Stimulated activated CD8-positive, alpha-beta memory T cell treated with anti-CD3 and anti-CD28 coated beads, Interleukin-15, amount 100 ng/mL, for 48 hours (primary cell): ENCODE measurements around the gene TBC1D2.
"Not testable (repeated sequence)": the region's sequence is repeated elsewhere in the genome, so short reads cannot be mapped to it uniquely, and the experiment has no call there.

Experiments
- DNase-seq, 2 donors: peaks; one replicate each; pipeline ENCODE4 v3.0.0-alpha.2; 2020; ENCODE audit warnings: low read depth in 2 of 2

The TBC1D2 gene

GRCh38 chr9:98272083-98272482 lies 16.6 kb upstream of the TBC1D2 start:
- no peak for DNase-seq

GRCh38 chr9:98271479-98271878 lies 16.0 kb upstream of the TBC1D2 start:
- no peak for DNase-seq

GRCh38 chr9:98270284-98270683 lies 14.8 kb upstream of the TBC1D2 start:
- not testable (repeated sequence) for DNase-seq

- DNase-seq: not testable (repeated sequence)
Observed at GRCh38 chr9:98269652-98270051, 14.2 kb upstream of the TBC1D2 start.

GRCh38 chr9:98267556-98267955 lies 12.1 kb upstream of the TBC1D2 start:
- DNase-seq: not testable (repeated sequence)

- no peak for DNase-seq
Observed at GRCh38 chr9:98264516-98264915, 9.1 kb upstream of the TBC1D2 start.

GRCh38 chr9:98263482-98264357 lies 8.3 kb upstream of the TBC1D2 start:
- DNase-seq: peak; percentile 53 to 64

- DNase-seq: no peak
Observed at GRCh38 chr9:98263080-98263479, 7.6 kb upstream of the TBC1D2 start.

- no peak for DNase-seq
Observed at GRCh38 chr9:98262056-98262455, 6.6 kb upstream of the TBC1D2 start.

- no peak for DNase-seq
Observed at GRCh38 chr9:98260635-98261034, 5.2 kb upstream of the TBC1D2 start.

- DNase-seq: no peak
Observed at GRCh38 chr9:98259791-98260190, 4.3 kb upstream of the TBC1D2 start.

GRCh38 chr9:98256756-98257155 lies 1.3 kb upstream of the TBC1D2 start:
- DNase-seq: no peak

GRCh38 chr9:98255061-98255577 lies 330 bp downstream of the TBC1D2 start:
- no peak for DNase-seq

- no peak for DNase-seq
Observed at GRCh38 chr9:98254228-98255060, 1.0 kb downstream of the TBC1D2 start.

- DNase-seq: no peak
Observed at GRCh38 chr9:98253565-98253964, 1.9 kb downstream of the TBC1D2 start.

GRCh38 chr9:98251551-98251950 lies 3.9 kb downstream of the TBC1D2 start:
- DNase-seq: no peak

- DNase-seq: no peak
Observed at GRCh38 chr9:98249771-98250170, 5.7 kb downstream of the TBC1D2 start.

- peak in 1 of 2 donors; percentile 4 for DNase-seq
Observed at GRCh38 chr9:98248737-98249474, 6.5 kb downstream of the TBC1D2 start.

GRCh38 chr9:98247831-98248657 lies 7.4 kb downstream of the TBC1D2 start:
- DNase-seq: no peak

- no peak for DNase-seq
Observed at GRCh38 chr9:98242426-98242825, 13.0 kb downstream of the TBC1D2 start.
